Erythroblast (primary cell): ENCODE results near the gene DISC1.

ENCODE experiments used
- GATA1 ChIP-seq: IDR thresholded peaks from 2 replicates; pipeline ENCODE4 v1.6.1; 2011; ENCODE audit warnings: low read depth, mild to moderate bottlenecking, control low read depth, low read length, moderate library complexity
- POLR2A ChIP-seq: IDR thresholded peaks from 2 replicates; pipeline ENCODE4 v1.6.1; 2011; ENCODE audit warnings: mild to moderate bottlenecking, low read length

GRCh38 chr1:231953660-231954059 is 327.1 kb downstream of the DISC1 start:
- TF ChIP-seq POLR2A (no peak), GATA1 (no peak)
